Neural cell (in vitro differentiated cells): Measurements from ENCODE around the gene TRMT6. TPM values are rescaled to one million over a fixed set of nuclear protein-coding genes. Genes with fewer than 3 reads are reported as not detected.

Experiments used
- H2AFZ ChIP-seq: fragments of 200-600, 300-800 bp; sonication (generic), shearing (Covaris generic); 2 replicates; pipeline ENCODE4 v1.6.0; 2014; ENCODE audit warnings: low read depth, mild to moderate bottlenecking, antibody characterized with exemption, low read length, moderate library complexity
- H3F3A ChIP-seq: fragments of 200-600 bp; shearing (Covaris generic); 2 replicates; pipeline ENCODE4 v1.6.1; 2016; ENCODE audit warnings: mild to moderate bottlenecking, moderate library complexity, mixed read lengths, antibody characterized with exemption, low read length; ENCODE audit not compliant: insufficient read depth, poor library complexity, severe bottlenecking
- H3K27ac ChIP-seq: fragments of 200-600, 300-800 bp; sonication (generic), shearing (Covaris generic); 2 replicates; pipeline ENCODE4 v1.5.1; 2014; ENCODE audit warnings: mild to moderate bottlenecking, low read length, moderate library complexity
- H3K27me3 ChIP-seq: fragments of 300-800, 200-600 bp; sonication (generic), shearing (Covaris generic); 2 replicates; pipeline ENCODE4 v1.6.0; 2014; ENCODE audit warnings: mild to moderate bottlenecking, low read depth, low read length, moderate library complexity; ENCODE audit not compliant: insufficient read depth
- H3K36me3 ChIP-seq: fragments of 300-800, 200-600 bp; sonication (generic), shearing (Covaris generic); 2 replicates; pipeline ENCODE4 v1.5.1; 2014; ENCODE audit warnings: mild to moderate bottlenecking, antibody characterized with exemption, low read length, moderate library complexity; ENCODE audit not compliant: insufficient read depth
- H3K4me2 ChIP-seq: fragments of 300-800, 200-600 bp; sonication (generic), shearing (Covaris generic); 2 replicates; pipeline ENCODE4 v1.6.0; 2014; ENCODE audit warnings: mild to moderate bottlenecking, low read length
- H3K4me3 ChIP-seq: fragments of 300-800, 200-600 bp; sonication (generic), shearing (Covaris generic); 2 replicates; pipeline ENCODE4 v1.5.1; 2014; ENCODE audit warnings: mild to moderate bottlenecking, low read length, moderate library complexity
- H3K79me2 ChIP-seq: fragments of 200-600 bp; shearing (Covaris generic); replicated peaks from 2 replicates; pipeline ENCODE4 v1.6.0; 2014; ENCODE audit warnings: mild to moderate bottlenecking, low read length, moderate library complexity; ENCODE audit not compliant: insufficient read depth
- H3K9ac ChIP-seq: fragments of 300-800, 200-600 bp; sonication (generic), shearing (Covaris generic); 2 replicates; pipeline ENCODE4 v1.6.1; 2016; ENCODE audit warnings: mild to moderate bottlenecking, low read length, mixed read lengths
- H3K9me2 ChIP-seq: fragments of 200-600 bp; shearing (Covaris generic); 2 replicates; pipeline ENCODE4 v1.6.1; 2016; ENCODE audit warnings: mild to moderate bottlenecking, low read length, mixed read lengths; ENCODE audit not compliant: insufficient read depth
- H3K9me3 ChIP-seq: fragments of 200-600, 300-800 bp; sonication (generic), shearing (Covaris generic); 2 replicates; pipeline ENCODE4 v1.6.1; 2016; ENCODE audit warnings: mild to moderate bottlenecking, mixed run types, low read length, moderate library complexity, mixed read lengths
- H4K20me1 ChIP-seq: fragments of 200-600 bp; shearing (Covaris generic); 2 replicates; pipeline ENCODE4 v1.6.1; 2016; ENCODE audit warnings: mild to moderate bottlenecking, mixed run types; ENCODE audit not compliant: insufficient read depth
- CTCF ChIP-seq: fragments of 450-650 bp; IDR thresholded peaks from 2 replicates; pipeline ENCODE4 v1.5.1; 2014; ENCODE audit warnings: antibody characterized with exemption, mild to moderate bottlenecking, moderate library complexity; ENCODE audit not compliant: poor library complexity, severe bottlenecking
- EP300 ChIP-seq: fragments of 450-650 bp; conservative IDR thresholded peaks from 2 replicates; pipeline ENCODE4 v1.6.1; 2014; ENCODE audit warnings: antibody characterized with exemption, mild to moderate bottlenecking, moderate library complexity; ENCODE audit not compliant: poor library complexity, severe bottlenecking
- EZH2 ChIP-seq: fragments of 200-600, 300-800 bp; shearing (Covaris generic), sonication (generic); IDR thresholded peaks from 2 replicates; pipeline ENCODE4 v1.6.1; 2014; ENCODE audit warnings: antibody characterized with exemption, low read length, borderline replicate concordance, mild to moderate bottlenecking; ENCODE audit not compliant: insufficient read depth, poor library complexity, severe bottlenecking
- MXI1 ChIP-seq: fragments of 450-650 bp; conservative IDR thresholded peaks from 2 replicates; pipeline ENCODE4 v1.6.1; 2014; ENCODE audit warnings: antibody characterized with exemption, mild to moderate bottlenecking; ENCODE audit not compliant: poor library complexity, severe bottlenecking
- POLR2AphosphoS5 ChIP-seq: IDR thresholded peaks from 2 replicates; pipeline ENCODE4 v1.6.1; 2012
- RAD21 ChIP-seq: fragments of 450-650 bp; conservative IDR thresholded peaks from 2 replicates; pipeline ENCODE4 v1.6.1; 2014; ENCODE audit warnings: antibody characterized with exemption, mild to moderate bottlenecking, moderate library complexity
- REST ChIP-seq: IDR thresholded peaks from 2 replicates; pipeline ENCODE4 v1.6.1; 2012; ENCODE audit warnings: borderline replicate concordance
- SMC3 ChIP-seq: fragments of 450-650 bp; conservative IDR thresholded peaks from 2 replicates; pipeline ENCODE4 v1.6.1; 2014; ENCODE audit warnings: antibody characterized with exemption, mild to moderate bottlenecking, moderate library complexity; ENCODE audit not compliant: poor library complexity
- TAF1 ChIP-seq: IDR thresholded peaks from 2 replicates; pipeline ENCODE4 v1.6.1; 2012; ENCODE audit warnings: low read depth
- polyA plus RNA-seq: library from polyadenylated mRNA; depleted of rRNA; stranded (reverse); fragments of >200 nt; gene quantifications from 2 replicates; pipeline ENCODE4 v1.2.3, GENCODE V29; 2014
- small RNA-seq, 3 experiments: library from RNA; depleted of rRNA; stranded (forward); fragments of <200 nt; gene quantifications; one replicate each; pipeline ENCODE3, GENCODE V24; 2012

The TRMT6 gene
- polyA plus RNA-seq, 1 donor from 2014 or later, result 19.1 TPM

GRCh38 chr20:5887386-5887785, 62.9 kb downstream of the TRMT6 start:
- H3K9me2 ChIP-seq, result no peaks in the 10 kb centered on the region
- H3K27ac ChIP-seq, result no peak overlapping the region
- no peaks in the 10 kb centered on the region for H3K9me3 ChIP-seq
- no peaks in the 10 kb centered on the region for H4K20me1 ChIP-seq
- H3K4me3 ChIP-seq, result no peak overlapping the region
- no peaks in the 10 kb centered on the region for H3F3A ChIP-seq
- H3K9ac ChIP-seq, result no peak overlapping the region
- H3K4me2 ChIP-seq, result no peak overlapping the region
- H3K36me3 ChIP-seq, result no peaks in the 10 kb centered on the region
- no peaks in the 10 kb centered on the region for H3K79me2 ChIP-seq
- TF ChIP-seq TAF1 (no peak), MXI1 (no peak), CTCF (no peak), EP300 (no peak), EZH2 (no peak), REST (no peak), RAD21 (no peak), POLR2AphosphoS5 (no peak), SMC3 (no peak)
- H3K27me3 ChIP-seq, result no peaks in the 10 kb centered on the region
- no peak overlapping the region for H2AFZ ChIP-seq

Small RNA genes lying within 50 kb of the gene (small RNA-seq; reads per million reads assigned to genes)
- 0 to 1.2 (median 0) reads per million in 3 experiments for gene RF00019
- 0 to 31.3 (median 1.0) reads per million in 3 experiments for gene RNU1-55P

Other genes starting within 250 kb of the TRMT6 start
- gene SHLD1, start 200.1 kb downstream of the TRMT6 start, polyA plus RNA-seq, result 12.4 and 15.3 TPM in 2 replicates
- 55.2 and 56.7 TPM in 2 replicates for gene CHGB, start 39.0 kb downstream of the TRMT6 start, polyA plus RNA-seq
- 4.6 and 5.1 TPM in 2 replicates for gene MCM8, start 119 bp upstream of the TRMT6 start, polyA plus RNA-seq
- 38.6 and 48.5 TPM in 2 replicates for gene CRLS1, start 55.6 kb upstream of the TRMT6 start, polyA plus RNA-seq
- 0.14 and 0.26 TPM in 2 replicates for gene LRRN4, start 103.5 kb upstream of the TRMT6 start, polyA plus RNA-seq
- gene FERMT1, start 172.5 kb upstream of the TRMT6 start, polyA plus RNA-seq, result 0.16 TPM in 1 of 2 replicates, not detected in the other